Activated CD4-positive, alpha-beta T cell treated with anti-CD3 and anti-CD28 coated beads for 48 hours (primary cell): ENCODE measurements around the gene CFAP161.
"Not testable (repeated sequence)": the region's sequence is repeated elsewhere in the genome, so short reads cannot be mapped to it uniquely, and the experiment has no call there.

ENCODE experiments used
- DNase-seq: peaks from one replicate; pipeline ENCODE4 v3.0.0-alpha.2; 2020

Gene CFAP161

DNA sequence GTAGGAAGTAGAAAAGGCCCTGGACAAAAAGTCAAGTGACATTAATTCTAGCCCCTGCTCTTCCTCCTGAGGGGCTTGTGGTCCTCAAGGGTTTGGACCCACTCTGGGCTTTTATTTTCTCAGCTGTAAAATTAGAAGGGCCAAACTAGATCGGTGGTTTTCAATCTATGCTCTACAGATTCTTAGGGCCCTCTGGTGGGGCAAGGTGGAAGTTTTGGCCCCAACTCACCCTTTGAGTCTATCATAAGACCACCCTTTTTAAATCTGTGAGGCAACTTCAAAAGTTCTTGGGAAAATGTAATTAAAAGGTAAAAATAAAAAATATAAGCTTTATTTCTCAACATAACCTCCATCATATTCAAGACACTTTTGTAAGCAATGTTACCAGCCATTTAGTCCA, 25.6 kb upstream of the CFAP161 start:
- DNase-seq, result peak; percentile 32

DNA sequence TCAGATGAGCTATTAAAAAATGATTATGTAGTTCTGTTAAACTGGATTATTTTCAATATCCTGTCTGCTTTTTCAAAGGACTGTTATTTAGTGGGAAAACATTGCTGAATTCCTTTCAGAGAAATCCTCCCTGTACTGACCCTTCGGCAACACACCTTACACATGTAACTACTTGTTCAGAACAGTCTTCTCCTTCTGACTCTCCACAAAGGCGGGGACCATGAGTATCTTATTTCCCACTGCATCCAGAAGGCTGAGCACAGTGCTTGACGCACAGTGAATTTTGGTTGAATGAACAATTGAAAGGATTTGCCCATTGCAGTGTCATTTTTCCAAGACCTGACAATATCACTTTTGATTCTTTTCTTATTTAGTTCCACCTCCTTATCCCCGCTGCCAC, 23.1 kb upstream of the CFAP161 start:
- DNase-seq, result no peak

DNA sequence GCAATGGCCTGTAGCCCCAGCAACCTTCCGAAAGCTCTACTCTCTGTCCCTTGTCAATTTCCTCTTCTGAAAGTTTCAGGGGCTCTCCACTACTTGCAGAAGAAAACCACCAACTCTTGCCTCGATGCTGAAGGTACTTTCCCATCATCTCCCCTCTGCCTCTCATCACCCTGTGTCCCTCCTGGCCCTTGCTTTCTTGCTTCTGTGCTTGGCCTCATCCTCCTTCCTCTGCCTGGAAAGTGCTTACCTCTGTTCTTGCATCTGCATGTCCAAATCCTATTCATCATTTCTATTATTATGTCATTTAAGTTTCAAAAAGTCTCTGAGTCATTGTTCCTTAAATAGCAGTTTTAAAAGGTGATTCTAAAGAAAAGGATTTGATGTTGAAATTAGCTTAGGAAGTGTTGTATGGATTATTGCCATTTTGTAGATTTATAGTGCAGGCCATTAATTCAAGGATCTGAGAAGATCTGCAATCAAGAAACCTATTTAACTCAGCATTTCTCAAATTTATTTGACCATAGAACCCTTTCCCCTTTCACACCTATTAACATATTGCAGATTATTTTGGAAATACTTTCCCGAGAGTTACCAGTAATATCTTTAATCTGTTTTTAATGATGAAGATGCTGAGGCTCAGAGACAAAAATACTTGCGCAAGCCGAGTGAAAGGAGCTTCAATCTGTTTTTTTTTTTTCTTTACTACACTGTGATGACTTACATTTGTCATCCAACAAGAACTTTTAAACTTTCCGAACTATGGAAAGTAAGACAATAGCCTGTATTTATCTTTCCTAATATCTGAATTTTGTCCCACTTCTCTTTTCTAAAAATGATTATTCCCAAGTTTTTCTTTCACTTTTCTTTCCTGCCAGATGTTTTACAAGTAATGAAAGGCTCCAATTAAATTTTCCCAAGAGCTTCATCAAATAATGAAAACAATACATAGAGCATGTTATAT, 22.3 kb upstream of the CFAP161 start:
- no peak for DNase-seq

DNA sequence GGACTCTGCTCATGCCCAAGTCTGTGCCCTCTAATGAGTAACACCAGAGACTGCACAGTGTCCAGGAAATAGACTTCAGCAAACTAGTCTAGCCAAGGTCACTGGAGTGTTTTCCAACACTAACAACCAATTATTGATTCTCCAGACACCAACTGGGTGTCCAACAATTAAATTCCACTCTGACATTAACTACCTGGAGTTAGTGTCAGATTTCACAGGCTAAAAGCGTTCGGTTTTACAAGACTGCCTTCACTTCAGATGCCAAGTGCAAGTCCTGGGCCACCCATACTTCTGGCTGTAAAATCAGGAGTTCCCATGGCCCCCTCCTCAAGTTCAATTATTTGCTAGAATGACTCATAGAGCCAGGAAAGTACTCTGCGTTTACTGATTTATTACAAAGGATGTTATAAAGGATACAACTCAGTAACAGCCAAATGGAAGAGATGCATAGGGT, 20.8 kb upstream of the CFAP161 start:
- DNase-seq, result no peak

DNA sequence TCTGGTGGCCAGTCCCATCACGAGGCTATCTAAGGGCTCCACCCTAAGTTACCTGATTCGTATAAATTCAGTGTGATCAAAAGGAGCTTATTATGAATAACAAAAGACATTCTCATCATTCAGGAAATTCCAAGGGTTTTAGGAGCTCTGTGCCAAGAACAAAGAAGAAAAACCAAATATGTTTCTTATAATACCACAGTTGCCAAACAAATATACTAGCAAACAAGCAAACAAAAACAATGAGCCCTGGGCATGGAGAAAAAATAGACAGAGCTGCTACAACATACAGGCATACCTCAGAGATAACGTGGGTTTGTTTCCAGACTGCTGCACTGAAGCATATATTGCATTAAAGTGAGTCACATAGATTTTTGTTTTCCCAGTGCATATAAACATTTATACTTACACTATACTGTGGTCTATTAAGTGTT, 20.2 kb upstream of the CFAP161 start:
- DNase-seq, result no peak

DNA sequence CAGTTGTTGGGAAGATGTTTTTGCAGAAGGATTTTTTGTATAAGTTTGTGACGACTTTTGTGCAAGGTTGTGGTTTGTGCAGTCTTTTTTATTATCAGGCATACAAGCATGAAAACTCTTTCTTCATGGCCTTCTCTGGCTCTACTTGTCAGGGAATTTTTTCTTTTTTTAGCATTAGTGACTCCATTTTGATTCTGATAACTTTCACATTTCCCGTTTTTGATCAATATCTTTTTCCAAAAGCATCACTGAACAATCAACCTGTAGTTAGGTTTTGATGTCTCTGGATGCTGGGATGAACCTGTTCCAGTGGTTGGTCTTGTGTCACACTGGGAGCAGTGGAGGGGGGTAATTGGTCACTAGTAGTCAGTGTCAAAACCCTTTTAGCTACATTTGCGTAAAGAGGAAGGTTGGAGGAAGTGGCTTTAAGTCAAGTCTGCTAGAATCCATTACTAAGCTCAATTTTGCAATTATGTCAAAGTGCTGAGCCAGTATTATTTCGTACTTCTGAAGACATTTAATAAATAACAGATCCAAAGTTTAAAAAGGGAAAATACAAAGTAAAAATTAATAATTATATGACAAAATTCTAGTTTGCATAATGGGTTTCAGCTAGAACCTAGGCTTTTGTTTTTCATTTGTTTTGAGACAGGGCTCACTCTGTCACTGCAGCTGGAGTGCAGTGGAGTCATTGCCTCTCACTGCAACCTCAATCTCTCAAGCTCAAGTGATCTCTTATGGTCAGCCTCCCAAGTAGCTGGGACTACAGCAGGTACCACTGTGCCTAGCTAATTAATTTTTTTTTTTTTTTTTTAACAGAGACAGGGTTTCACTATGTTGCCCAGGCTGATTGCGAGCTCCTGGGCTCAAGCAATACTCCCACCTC, 18.8 kb upstream of the CFAP161 start:
- DNase-seq, result no peak

DNA sequence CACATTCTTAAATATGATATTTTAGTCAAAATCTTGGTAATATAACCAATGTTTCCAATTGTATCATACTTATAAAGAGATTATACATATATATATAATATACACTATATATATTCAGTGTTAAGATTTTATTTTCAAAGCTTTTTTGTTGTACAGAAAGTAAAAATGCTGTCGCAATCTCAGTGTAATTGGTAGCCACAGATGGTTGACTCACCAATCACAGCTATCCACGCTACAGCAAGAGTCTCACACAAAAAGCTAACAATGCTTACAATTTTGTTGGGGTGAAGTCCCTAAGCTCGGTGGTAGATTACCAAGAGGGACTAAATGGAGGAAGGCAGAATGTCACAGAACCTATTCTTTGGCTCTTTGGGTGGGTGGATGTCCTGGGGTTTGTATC, 16.9 kb upstream of the CFAP161 start:
- DNase-seq, result no peak

DNA sequence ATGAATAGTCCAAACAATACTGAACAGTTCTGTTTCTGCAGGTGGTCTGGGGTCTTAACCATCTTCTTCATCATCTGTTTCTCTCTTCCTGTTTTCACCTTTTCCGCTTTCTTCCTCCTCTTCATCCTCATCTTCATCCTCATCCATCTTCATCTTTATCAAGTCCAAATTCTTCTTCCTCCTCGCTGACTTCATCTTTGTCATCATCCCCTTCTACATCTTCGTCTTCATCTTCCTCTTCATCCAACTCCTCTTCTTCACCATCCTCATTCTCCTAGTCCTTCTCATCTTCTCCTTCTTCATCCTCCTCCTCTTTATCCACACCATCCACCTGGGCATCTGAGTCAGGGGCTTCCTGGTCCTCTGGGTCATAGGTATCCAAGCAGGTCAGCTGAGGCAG, 16.5 kb upstream of the CFAP161 start:
- no peak for DNase-seq

DNA sequence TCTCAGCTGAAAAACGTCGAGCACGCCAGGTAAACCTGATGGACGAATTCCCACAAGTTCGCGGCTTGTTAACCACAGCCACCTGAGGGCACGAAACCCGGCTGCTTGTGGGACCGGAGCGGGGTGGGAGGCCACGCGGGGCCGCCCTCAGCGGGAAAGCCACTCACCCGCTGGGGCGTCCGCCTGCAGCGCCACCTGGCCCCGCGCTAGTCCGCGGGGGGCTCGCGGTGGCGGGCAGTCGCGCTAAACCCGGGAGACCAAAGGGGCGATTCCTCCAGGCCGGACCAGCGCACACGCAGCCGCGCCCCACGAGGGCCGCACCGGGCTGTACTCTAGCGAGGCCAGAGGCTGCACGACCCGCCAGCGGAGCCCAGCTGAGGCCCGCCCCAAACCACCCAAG, 15.7 kb upstream of the CFAP161 start:
- DNase-seq, result no peak

DNA sequence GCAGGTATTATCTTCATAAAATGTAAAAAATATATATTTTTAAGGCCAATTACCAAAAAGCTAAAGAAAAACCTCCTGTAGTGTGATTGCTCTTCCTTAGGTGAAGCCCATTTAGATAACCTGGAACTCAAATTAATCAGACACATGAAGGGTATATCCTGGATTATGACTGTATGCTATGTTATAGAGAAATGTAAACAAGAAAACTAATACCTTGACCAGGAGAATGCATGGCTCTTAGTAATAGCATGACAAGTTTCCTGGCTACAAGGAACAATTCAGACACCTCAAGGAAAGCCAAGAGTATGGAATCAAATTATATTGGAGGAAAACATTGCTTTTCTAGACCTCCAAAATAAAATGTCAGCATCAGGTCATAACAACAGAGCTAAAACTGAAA, 14.0 kb upstream of the CFAP161 start:
- DNase-seq, result no peak

DNA sequence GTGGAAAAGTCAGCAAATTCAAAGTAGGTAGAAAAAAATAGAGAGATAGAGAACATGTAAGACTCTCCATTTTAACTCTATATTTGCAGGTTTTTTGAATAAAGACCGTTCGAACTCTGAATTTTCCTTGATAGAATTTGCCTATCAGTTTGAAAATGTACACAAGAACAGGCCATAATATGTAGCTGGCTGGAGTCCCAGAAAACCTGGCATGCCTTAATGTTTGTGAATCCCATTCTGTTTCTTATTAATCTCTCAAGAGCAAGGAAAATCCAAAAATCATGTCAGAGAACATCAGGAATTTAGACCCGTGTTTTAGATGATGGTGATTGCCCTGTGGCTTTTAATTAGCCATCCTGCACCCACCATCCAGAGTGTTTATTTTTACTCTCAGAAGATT, 7.2 kb upstream of the CFAP161 start:
- no peak for DNase-seq

DNA sequence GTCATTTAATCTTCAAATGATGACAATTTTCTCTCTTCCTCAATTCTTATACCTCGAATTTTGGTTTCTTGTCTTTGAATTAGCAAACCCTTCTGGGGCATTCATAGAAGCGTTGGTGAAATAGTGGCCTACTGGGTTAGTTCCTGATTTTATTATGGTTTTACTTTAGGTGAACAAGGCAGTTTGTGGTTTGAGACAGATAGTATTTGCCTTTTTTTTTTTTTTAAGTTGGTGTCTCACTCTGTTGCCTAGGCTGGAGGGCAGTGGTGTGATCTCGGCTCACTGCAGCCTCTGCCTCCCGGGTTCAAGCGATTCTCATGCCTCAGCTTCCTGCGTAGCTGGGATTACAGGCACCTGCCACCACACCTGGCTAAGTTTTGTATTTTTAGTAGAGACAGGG, 7.4 kb downstream of the CFAP161 start:
- not testable (repeated sequence) for DNase-seq

DNA sequence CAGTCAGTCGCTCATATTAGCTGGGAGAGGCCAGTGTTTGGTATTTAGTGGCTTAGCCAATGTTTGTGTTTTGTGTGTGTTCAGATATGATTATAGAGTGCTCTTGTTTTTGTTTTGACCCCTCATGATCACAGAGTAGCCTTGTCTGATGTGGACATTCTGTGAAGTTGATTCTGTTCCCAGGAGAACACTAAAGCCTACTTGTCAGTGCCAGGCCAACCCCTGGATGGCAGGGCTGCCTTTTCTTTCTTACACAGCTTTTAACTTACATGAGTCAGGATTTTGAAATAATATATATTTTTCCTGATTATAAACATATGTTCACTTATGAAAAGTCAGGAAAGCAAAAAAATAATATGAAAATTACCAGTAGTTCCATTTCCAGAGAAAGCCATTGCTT, 11.9 kb downstream of the CFAP161 start:
- no peak for DNase-seq

DNA sequence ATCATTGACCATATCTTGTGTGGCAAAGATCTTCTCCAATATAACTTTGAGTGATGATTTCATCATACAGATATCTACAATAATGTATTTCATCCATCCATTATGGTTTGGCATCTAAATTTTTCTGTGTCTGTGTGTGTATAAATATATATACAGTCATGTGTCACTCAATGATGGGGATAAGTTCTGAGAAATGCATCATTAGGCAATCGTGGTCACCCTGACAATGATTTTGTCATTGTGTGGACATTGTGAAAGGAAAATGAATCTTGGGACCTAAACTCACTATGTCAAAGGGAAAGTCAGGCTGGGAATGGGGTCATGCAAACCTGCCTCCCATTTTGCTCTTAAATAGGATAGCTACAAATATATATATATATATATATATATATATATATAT, 12.4 kb downstream of the CFAP161 start:
- DNase-seq, result no peak

DNA sequence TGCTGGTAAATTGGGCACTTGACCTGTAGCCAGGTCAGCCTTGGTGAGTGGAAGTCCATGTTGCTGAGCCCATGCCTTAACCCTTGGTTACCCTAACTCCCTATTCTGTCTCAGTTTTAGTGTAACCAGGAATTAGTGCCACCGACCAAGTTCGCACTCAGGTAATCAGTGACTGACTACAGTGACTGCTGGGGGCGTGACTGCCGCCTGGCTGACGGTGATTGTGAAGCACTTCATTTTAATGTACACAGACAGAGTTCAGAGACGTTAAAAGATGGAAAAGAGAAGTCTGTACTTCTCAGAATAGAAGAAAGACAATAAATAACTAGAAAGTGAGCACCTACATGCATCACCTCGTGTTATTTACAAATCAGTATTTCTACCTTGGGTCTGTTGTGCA, 17.3 kb downstream of the CFAP161 start:
- no peak for DNase-seq

DNA sequence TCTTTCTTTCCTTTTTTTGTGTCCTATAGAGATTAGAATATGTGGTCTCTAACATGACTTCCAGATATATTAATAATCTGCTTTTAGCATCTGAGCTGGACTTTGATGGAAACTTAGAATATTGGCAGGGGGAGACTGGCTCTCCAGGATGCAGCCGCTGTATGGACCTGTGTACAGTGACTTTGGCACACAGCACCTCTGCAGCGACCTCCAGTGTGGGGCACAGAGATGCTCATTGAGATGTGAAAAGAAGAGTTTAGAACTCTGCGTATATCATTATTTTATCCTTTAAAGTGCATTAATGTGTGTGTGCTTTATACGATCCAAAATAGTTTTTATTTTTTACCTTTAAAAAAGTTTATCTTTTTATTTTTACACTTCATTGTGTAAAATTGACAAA, 18.3 kb downstream of the CFAP161 start:
- no peak for DNase-seq

DNA sequence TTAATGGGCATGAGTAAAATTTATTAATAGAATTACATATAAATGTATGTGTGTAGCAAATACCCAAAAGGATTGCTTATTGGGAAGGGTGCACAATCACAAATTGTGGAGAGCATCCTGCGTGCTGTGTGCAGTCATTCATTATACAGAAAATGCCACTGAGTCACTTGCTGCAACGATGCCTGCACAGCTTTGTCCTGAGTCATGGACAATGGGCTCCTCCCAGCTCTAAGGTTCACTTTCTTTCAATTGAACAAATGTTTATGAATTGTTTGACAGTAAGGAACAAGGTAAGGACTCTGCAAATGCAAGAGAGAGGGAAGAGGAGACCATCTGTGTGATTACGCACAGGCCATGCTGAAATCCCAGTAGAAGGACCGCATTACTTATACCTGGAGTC, 18.7 kb downstream of the CFAP161 start:
- DNase-seq, result no peak

DNA sequence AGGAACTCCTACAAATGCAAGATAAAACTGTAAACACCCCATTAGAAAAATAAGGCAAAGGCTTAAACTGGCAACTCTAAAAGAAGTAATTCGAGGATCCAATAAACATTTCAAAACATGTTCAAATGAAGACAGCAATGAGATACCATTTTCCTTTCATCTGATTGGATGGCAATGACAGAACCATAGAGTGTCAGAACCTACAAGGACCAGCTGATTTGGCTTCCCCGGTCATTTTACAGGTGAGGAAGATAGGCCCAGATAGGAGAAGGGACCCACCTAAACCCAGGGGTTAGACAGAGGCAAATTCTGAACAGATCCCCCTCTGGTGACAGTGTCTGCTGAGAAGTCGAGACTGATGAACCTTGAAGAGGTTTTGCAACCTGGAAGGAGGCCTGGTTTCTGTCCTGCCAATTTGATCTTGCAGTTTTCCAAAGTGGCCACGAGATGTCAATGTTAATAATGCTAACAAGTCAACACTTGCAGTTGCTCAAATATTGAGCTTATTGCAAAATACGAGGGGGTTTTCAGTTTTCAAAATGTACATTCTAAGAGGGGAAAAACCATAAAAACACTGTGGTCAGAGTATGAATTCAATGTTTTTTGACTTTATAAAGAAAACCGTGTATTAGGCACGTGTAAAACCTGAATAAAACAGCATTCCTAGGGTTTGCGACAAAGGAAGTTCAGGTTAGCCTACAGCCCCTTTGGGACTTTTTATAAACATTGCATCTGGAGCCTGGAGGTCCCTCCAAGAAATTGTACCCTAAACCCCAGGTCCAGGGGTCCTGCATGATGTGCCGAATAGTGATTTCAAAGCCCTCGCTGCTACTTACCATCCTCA, 21.5 kb downstream of the CFAP161 start:
- DNase-seq, result peak; percentile 16

DNA sequence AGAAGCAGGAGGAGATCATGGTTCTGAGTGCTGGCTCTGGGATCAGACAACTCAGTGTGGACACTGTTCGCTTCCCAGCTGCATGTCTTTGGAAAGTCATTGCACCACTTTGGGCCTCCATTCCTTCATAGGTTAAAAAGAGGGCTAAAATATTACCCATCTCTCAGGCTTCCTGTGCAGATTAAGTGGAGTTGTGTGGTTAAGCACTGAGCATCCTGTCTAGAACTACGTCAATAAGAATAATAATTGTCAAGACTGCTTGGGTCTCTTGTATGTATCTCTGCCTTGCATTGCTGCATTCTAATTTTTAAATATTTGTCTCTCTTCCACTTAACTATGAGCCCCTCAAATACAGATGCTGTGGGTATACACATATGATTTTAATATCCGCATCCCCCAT, 22.3 kb downstream of the CFAP161 start:
- DNase-seq, result no peak

DNA sequence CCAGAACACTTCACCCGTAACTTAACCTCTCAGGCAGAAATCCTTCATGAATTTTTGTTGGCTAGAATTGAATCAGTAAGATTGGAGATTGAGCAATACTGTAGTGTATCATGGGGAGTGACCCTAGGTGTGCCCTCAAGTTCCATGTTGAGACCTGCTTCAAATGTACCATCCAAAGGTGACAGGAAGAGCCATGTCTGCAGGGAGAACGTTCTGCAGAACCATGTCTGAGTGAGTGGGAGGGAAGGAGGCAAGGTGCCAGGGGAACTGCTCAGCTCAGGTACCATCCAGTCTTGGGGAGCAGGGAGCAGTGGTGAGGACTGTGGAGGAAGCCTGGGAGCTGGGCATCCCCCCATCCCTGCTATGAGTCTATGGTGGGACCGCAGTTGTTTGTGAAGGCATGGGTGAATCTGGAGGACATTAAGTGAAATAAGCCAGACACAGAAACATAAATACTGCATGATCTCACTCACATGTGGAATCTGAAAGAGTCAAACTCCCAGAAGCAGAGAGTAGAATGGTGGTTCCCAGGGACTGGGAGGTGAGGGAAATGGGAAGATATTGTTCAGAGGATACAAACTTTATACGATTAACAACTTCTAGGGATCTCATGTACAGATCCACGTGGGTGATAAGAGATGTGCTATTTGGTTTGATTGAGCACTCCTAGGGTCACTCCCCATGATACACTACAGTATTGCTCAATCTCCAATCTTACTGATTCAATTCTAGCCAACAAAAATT, 23.3 kb downstream of the CFAP161 start:
- DNase-seq, result no peak

DNA sequence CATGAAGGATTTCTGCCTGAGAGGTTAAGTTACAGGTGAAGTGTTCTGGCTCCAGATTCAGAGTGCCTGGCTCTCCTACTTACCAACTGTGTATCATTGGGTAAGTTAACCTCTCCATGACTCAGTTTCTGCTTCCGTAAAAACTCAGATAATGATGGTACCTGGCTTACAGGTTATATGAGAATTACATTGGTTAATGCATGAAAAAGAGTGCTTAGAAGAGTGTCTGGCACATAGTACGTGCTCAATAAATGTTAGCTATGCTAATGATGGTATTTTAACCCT, 23.8 kb downstream of the CFAP161 start:
- no peak for DNase-seq

DNA sequence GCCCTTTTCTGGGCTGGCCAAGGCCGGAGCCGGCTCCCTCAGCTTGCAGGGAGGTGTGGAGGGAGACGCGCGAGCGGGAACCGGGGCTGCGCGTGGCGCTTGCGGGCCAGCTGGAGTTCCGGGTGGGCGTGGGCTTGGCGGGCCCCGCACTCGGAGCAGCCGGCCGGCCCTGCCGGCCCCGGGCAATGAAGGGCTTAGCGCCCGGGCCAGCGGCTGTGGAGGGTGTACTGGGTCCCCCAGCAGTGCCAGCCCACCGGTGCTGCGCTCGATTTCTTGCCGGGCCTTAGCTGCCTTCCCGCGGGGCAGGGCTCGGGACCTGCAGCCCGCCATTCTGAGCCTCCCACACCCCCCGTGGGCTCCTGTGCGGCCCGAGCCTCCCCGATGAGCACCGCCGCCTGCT, 24.5 kb downstream of the CFAP161 start:
- DNase-seq, result not testable (repeated sequence)
